Measurements from ENCODE around the gene ASPSCR1.

ASPSCR1 gene

DNA sequence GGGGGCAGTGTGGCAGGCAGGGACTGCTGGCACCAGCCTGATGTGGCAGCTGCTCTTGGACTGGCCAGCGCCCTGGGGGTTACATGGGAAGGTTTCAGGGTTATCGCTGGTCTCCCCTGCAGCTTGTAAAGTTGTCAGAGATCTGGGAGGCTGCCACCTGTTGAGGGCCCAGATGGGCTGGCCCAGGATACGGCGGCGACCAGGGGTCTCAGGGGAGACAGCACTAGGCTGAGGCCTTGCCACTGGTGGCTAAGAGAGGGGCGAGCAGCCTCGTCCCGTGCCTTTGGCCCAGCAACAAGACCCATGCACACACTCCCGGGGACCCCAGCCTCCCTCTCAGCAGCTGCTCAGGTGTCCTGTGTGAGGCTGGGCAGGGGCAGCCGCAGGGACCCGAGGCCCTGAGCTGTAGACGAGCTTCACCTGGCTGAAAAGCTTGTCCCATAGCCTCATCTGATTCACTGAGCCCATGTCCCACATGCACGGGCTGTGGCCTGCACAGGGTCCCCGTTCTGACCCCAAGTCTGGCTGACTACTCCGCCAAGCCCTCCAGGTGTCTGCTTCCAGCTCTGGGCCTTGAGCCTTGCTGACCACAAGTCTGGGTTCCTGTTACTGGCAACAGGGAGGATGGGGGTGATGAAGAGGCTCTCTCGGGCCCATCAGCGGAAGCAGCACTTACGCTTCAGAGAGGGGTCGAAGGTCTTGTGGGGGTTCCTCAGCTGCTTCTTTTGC, 82.0 kb downstream of the ASPSCR1 start:
- no peak for DNase-seq

DNA sequence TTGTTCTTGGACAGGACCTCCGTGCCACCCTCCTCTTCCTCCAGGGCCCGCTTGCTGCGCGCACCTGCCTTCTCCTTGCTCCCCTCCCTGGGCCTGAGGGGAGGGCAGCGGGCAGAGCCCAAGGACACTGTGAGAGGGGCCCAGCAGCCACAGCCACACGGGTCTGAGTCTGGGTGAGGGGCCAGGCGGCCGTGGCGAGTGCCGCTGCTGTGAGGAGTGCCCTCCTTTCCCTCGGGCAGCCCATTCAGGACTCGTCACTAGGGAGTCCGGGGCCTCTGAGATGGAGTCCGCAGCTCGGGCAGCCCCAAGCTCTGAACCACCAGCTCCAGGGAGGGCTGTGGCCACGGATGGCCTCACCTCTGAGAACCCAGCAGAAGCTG, 82.6 kb downstream of the ASPSCR1 start:
- no peak for DNase-seq

GRCh38 chr17:82060614-82061013, 83.2 kb downstream of the ASPSCR1 start:
- DNase-seq = no peak

DNA sequence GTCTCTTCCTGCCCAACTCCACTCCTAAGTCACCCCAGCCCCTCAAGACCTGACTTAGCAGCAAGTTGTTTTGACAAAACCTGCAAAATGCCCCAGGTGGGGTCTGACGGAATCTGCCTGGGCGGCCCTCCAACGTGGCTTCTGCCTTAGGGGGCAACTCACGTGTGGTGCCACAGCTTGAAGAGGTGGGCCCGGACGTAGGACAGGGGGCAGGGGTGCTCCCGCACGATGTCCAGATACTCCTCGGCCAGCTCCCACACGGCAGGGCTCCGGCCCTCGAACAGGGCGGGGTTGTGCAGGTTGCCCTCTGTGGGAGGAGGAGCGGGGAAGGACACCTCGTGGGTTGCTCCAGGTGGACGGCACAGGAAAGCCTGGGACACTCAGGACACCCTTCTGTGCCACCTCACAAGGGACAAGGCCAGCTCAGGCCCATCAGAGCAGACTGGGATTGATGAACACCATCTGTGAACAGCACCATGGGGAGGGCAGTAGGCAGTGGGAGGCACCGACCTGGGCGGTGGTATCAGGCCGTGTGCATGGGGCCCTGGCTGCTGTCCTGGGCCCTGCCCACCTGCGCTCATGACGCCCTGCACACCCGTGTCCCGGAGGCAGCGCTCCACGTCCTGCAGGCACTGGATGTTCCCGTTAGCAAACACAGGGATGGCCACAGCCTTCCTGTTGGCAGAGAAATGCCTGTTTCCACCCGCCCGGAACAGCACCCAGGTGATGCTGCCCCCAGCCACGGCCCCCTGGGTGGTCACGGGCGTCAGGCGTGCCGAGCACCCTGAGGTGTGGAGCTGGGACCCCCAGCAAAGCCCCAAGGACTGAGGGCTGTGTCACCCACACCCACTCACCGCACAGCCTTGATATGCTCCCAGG, 83.9 kb downstream of the ASPSCR1 start:
- DNase-seq = no peak

GRCh38 chr17:82062076-82062983, 84.9 kb downstream of the ASPSCR1 start:
- DNase-seq = no peak

DNA sequence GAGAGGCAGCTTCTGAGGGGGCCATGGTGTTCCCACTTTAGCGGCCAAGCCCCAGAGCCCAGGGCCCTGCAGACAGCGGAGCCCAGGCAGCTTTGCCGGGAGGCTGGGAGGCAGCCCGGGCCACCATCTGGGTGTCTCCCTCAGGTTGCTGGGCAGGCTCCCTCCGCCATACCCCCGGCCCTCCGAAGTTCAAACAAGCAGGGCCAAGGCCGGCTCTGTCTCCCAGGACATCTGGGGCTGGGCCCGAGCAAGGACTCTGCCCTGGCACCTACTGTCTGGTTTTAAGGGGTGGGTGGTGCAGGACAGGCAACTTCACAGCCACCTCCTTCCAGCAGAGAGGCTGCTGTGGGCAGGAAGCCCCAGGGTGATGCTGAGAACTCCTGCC, 85.5 kb downstream of the ASPSCR1 start:
- DNase-seq = no peak

GRCh38 chr17:82063424-82064415, 86.3 kb downstream of the ASPSCR1 start:
- DNase-seq = no peak

DNA sequence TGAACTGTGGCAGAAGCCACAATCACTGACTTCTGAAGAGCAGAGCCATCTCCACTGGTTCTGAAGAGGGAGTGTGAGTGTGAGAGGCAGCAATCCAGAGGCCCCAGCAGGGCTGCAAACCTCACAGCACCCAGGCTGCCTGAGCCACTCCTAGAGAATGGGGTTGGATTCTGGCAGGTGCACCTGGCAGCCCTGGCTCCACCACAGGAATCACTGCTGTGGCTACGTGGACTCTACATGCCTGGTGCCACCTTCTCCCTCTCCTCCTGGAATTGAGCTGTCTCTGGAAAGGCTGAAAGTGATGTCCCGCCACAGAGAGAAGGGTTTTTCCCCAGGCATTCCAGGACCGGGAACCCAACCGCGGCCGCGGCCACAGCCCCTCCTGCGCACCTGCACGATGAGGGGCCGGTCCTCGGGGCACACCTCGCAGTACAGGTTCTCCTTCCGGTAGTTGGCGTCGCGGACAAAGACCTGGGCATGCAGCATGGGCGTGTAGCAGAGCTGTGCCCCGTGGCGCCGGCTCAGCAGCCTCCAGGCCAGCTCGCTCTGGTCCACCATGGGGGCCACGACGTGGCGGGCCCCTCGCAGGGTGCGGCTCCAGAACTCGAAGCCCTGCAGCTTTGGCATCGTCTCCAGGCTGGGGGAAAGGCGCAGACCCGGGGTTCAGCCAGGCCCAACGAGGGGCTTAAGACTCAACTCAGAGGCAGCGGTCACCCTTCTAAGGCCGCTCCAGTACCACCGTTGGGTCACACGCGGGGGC, 87.2 kb downstream of the ASPSCR1 start:
- no peak for DNase-seq

DNA sequence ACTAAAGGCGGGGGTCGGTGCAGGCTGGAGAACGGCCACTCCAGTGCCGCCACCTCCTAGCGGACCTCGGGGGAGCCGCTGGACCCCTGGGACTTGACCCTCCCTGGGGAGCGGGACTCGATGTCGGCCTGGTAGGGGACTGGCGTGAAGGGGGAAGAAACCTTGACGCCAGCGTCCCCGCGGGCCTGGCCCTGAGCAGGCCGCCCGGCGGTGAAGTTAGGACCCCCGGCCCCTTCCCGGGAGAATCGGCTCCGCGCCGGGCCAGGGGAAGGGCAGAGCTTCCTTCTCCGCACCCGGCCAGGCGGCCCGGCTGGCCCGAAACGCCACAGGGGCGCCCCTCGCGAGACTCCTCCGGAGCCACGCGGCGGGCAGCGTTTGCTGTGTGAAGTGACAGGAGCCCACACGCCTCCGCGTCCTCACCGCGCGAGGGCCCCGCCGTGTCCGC, 87.8 kb downstream of the ASPSCR1 start:
- peak; percentile 14 for DNase-seq

GRCh38 chr17:82065638-82066303, 88.3 kb downstream of the ASPSCR1 start, which contains the start of gene DUS1L:
DUS1L (minus strand) TSS chr17:82065804; CDS start chr17:82065059, 745 bp downstream.
- DNase-seq = peak; percentile 36

Data from fibroblast of upper back skin (primary cell).